Gastroesophageal sphincter (tissue), 4 donors: ENCODE data around the gene GALNT12. TPM values are rescaled to one million over a fixed set of nuclear protein-coding genes. Genes with fewer than 3 reads are reported as not detected.

ENCODE experiments used
- ATAC-seq: fragments of 150-250 bp; one replicate; pipeline ENCODE4 v1.9.1; 2016; ENCODE audit warnings: mild to moderate bottlenecking, moderate library complexity
- H3K27ac ChIP-seq, 4 donors: fragments of 200-600 bp; sonication (generic) in 3 of 4; 1 replicate in 3 of 4; 2 replicates in 1 of 4; pipeline ENCODE4 v1.5.1; 2016 to 2019
- H3K27me3 ChIP-seq: fragments of 200-600 bp; sonication (generic); one replicate; pipeline ENCODE4 v1.5.1; 2019
- H3K36me3 ChIP-seq, 2 donors: fragments of 200-600 bp; sonication (generic); one replicate each; pipeline ENCODE4 v1.5.1; 2019; ENCODE audit warnings: control low read depth in 1 of 2
- H3K4me1 ChIP-seq, 3 donors: fragments of 200-600 bp; sonication (generic); 1 replicate in 2 of 3; 2 replicates in 1 of 3; pipeline ENCODE4 v1.5.1; 2016 to 2019; ENCODE audit warnings: control low read depth in 2 of 3
- H3K4me3 ChIP-seq, 2 donors: fragments of 200-600 bp; sonication (generic); one replicate each; pipeline ENCODE4 v1.5.1; 2019; ENCODE audit warnings: mild to moderate bottlenecking in 1 of 2, moderate library complexity in 1 of 2
- H3K9me3 ChIP-seq, 3 donors: fragments of 200-600 bp; sonication (generic); one replicate each; pipeline ENCODE4 v1.5.1; 2017 to 2019; ENCODE audit warnings: control low read depth in 2 of 3
- CTCF ChIP-seq, 4 experiments: fragments of 200-600 bp in 2 of 4; fragments of 450-650 bp in 2 of 4; sonication (generic) in 1 of 4; IDR thresholded peaks; one replicate each; pipeline ENCODE4 v1.5.1; 2017 to 2019; ENCODE audit warnings: antibody characterized with exemption in 4 of 4, mild to moderate bottlenecking in 2 of 4, moderate library complexity in 2 of 4
- EP300 ChIP-seq: sonication (generic); formaldehyde crosslinking; IDR thresholded peaks from one replicate; pipeline ENCODE4 v1.6.1; 2017; ENCODE audit warnings: antibody characterized with exemption, mild to moderate bottlenecking
- POLR2A ChIP-seq, 2 donors: fragments of 450-650 bp; IDR thresholded peaks; one replicate each; pipeline ENCODE4 v1.6.1; 2017; ENCODE audit warnings: antibody characterized with exemption in 2 of 2, mild to moderate bottlenecking in 2 of 2, moderate library complexity in 1 of 2
- POLR2AphosphoS5 ChIP-seq: sonication (generic); formaldehyde crosslinking; IDR thresholded peaks from one replicate; pipeline ENCODE4 v1.6.1; 2017; ENCODE audit warnings: antibody characterized with exemption
- WGBS, 2 donors: methylation state at CpG; one replicate each; pipeline ENCODE4 v1.1.5; 2018; ENCODE audit warnings: low coverage in 1 of 2; 5-methylcytosine and 5-hydroxymethylcytosine counted together
- total RNA-seq, 4 donors: library from RNA; depleted of rRNA; stranded (reverse); fragments of >200 nt; gene quantifications; one replicate each; pipeline ENCODE4 v1.1.0, GENCODE V29; 2016

The GALNT12 gene
- total RNA-seq, 4 donors from 2014 or later: 13.7 to 34.6 (median 15.2) TPM

- Histone ChIP-seq H3K27ac (peak overlapping the region in 3 of 4 donors; percentile 62 to 67 (median 65)), H3K27me3 (no peaks in the 10 kb centered on the region), H3K9me3 (no peaks in the 10 kb centered on the region), H3K36me3 (no peaks in the 10 kb centered on the region), H3K4me3 (no peak overlapping the region), H3K4me1 (peaks cover 0 to 64% (median 15%) of the 10 kb centered on the region in 3 donors)
- ATAC-seq: no peak
- 57 to 66% methylated on average over 5 of the region's 6 CpGs for WGBS, 2 donors
- TF ChIP-seq EP300 (no peak), CTCF (IDR thresholded peaks at IDR 0.05) (no peak)
Measured at GRCh38 chr9:98866435-98867102, 59.1 kb downstream of the GALNT12 start.

DNA sequence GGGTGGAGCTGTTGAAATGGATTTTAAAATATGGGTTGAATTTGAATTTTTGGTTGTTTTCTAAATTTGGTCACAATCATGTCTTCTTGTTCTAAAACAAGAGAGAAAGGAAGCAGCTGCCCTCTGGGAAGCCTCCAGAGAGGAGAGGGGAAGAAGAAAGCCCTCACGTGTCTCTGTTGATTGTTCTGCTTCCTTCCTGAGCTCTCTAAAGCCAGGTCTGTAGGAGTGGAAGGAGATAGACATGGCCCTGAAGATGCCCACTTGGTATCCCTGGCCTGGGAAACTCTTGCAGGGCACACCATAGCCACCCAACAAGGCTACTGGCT lies 59.6 kb downstream of the GALNT12 start:
- no peaks in the 10 kb centered on the region for H3K36me3 ChIP-seq
- peak overlapping the region in 3 of 4 donors; percentile 62 to 67 (median 65) for H3K27ac ChIP-seq
- H3K27me3 ChIP-seq: no peaks in the 10 kb centered on the region
- no peak overlapping the region for H3K4me3 ChIP-seq
- no peaks in the 10 kb centered on the region for H3K9me3 ChIP-seq
- H3K4me1 ChIP-seq: peaks cover 0 to 59% (median 10%) of the 10 kb centered on the region in 3 donors
- 33% methylated on average over 1 of the region's 1 CpG; no CpG with 5 or more reads in 1 of the 2 donors for WGBS, 2 donors
- no peak for TF ChIP-seq POLR2A (IDR thresholded peaks at IDR 0.05)
- no peak for TF ChIP-seq CTCF (IDR thresholded peaks at IDR 0.05)
- TF ChIP-seq EP300: no peak
- no peak for TF ChIP-seq POLR2AphosphoS5
- ATAC-seq: no peak

DNA sequence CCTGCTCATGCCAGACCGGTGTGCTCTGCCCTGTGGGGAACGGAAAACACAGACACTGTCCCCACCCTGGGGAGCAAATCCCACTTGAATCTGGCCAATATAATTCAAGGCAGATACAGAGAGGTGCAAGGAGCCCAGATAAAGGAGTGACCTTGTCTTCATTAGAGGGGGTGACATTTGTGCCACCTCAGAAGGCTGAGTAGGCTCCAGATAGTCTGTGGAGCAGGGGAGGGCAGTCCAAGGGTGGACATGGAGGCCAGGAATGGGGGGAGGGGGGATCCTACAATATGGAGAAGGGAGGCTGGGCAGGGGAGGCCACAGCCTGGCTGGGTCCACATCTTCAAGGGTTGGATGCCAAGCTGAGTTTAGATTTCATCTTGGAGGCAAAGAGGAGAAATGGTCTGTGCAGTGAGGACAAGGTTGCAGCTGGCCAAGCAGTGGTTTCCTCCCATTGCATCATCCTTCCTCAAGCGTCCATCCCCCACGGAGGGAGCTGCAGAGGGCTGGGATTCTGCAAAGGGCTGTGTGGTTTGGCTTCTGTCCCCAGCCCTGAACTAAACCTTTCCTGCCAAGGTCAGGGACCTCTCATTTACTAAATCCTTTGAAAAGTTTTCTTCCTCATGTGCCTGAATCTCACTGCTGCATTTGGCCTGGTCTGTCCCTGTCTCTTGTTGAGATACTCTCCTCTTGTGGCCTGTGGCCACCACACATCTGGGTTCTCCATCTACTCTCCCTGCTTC lies 60.1 kb downstream of the GALNT12 start:
- Histone ChIP-seq H3K4me3 (no peak overlapping the region), H3K4me1 (peaks cover 0 to 56% (median 8%) of the 10 kb centered on the region in 3 donors), H3K27me3 (no peaks in the 10 kb centered on the region), H3K9me3 (no peaks in the 10 kb centered on the region), H3K36me3 (no peaks in the 10 kb centered on the region), H3K27ac (peak overlapping the region in 3 of 4 donors; percentile 62 to 67 (median 65))
- ATAC-seq: peak; percentile 85
- WGBS, 2 donors: 39 to 100% methylated on average over 1 to 3 of the region's 4 CpGs
- TF ChIP-seq POLR2AphosphoS5: peak; percentile 59
- no peak for TF ChIP-seq POLR2A (IDR thresholded peaks at IDR 0.05)
- TF ChIP-seq EP300: no peak
- TF ChIP-seq CTCF (IDR thresholded peaks at IDR 0.05): no peak

DNA sequence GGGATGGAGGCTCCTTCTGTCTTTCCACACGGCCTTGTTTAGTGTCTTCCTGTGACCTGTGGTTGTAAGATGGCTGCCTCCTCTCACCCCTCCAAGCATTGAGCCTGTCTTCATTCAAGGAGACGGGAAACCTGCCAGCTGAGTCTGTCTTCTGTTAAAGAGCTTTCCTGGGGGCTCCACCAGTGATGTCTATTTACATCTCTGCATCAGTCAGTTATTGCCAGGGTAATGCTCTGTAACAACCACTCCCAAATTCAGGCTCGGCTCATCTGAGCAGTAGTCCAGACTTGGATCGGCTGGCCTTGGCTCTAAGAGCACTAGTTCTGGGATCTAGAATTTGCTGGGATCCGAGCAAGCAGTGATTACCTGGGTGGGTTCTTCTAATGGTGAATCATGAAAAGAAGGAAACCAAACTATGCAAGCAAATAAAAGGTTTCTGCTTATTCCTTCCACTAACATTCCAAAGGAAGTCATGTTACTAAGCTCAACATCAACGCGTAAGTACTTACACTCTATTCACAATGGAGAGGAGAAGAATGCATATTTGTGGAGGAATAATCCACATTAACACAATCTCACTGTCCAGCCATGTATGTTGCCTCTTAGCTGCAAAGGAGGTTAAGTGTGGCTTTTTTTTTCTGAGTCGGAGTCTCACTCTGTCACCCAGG lies 61.7 kb downstream of the GALNT12 start:
- Histone ChIP-seq H3K36me3 (no peaks in the 10 kb centered on the region), H3K9me3 (no peaks in the 10 kb centered on the region), H3K4me1 (peaks cover 0 to 49% (median 8%) of the 10 kb centered on the region in 3 donors), H3K27ac (peak overlapping the region in 1 of 4 donors; percentile 1), H3K27me3 (no peaks in the 10 kb centered on the region), H3K4me3 (no peak overlapping the region)
- TF ChIP-seq POLR2AphosphoS5 (no peak), CTCF (IDR thresholded peaks at IDR 0.05) (no peak), POLR2A (IDR thresholded peaks at IDR 0.05) (no peak)
- WGBS, 2 donors: 88 to 91% methylated on average over 5 to 8 of the region's 8 CpGs
- no peak for ATAC-seq
